ENCODE data around the gene CDC42. TPM values are rescaled to one million over a fixed set of nuclear protein-coding genes. Genes with fewer than 3 reads are reported as not detected.

CDC42 gene
- total and polyA plus RNA-seq, 9 of the 15 experiments (the other 6 are each of a cell fraction or from before 2014, with no cell fraction given): 186 to 398 (median 325) TPM

DNA sequence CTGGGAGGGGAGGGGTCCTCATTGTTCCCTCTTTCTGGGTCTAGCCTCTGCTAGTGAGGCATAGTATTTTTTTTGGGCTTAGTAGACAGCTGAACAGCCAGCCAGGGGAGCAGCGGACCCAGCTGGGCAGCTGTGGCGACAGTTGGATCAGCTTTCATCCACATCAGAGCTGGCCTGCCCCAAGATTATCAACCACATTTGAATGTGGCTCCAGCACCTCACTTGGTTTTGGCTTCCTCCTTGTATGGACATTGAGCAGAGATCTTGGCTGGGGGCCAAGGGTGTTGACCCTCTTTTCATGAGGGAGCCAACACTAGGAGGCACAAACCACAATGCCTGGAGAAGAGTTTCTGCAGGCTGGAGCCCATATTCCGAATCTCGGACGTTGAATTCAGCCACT is 65.3 kb downstream of the CDC42 start:
- ChIA-PET CTCF (ENCODE audit: low intra/inter-chr PET ratio) (no interaction called here), POLR2A (interaction anchor here (0.7 to 1.5 kb wide), 6 partner anchors 10 to 468 kb away, joined by 3 to 6 read pairs (median 4); no protein-coding TSS in a partner anchor)
- no peaks in the 10 kb centered on the region for H3K79me2 ChIP-seq (ENCODE audit: control insufficient read depth, insufficient read depth, low read length)
- DNase-seq (ENCODE audit: extremely low read depth in 1 of 4, low spot score in 3 of 4) (peak in 1 of 4 experiments; percentile 55), ATAC-seq (no peak), FAIRE-seq (peak; percentile 51)
- no peak overlapping the region for H3K27ac ChIP-seq (ENCODE audit: extremely low read depth, low read depth, low read length)
- H3K4me1 ChIP-seq (replicated peaks in 1 of 2; ENCODE audit: control insufficient read depth in 2 of 2, insufficient read depth in 2 of 2, low read length in 2 of 2): peaks cover 14 to 58% of the 10 kb centered on the region in 2 experiments
- no peaks in the 10 kb centered on the region for H3K9me3 ChIP-seq (replicated peaks; ENCODE audit: control insufficient read depth, insufficient read depth, low read depth, low read length)
- peak; percentile 64 for TF ChIP-seq NFIX (CRISPR knock-in tag; IDR thresholded peaks at IDR 0.05; ENCODE audit: low read depth)
- TF ChIP-seq CREB1 (IDR thresholded peaks at IDR 0.05): no peak
- TF ChIP-seq CREB1 (CRISPR knock-in tag; IDR thresholded peaks at IDR 0.05): no peak
- TF ChIP-seq, protein P1, sequence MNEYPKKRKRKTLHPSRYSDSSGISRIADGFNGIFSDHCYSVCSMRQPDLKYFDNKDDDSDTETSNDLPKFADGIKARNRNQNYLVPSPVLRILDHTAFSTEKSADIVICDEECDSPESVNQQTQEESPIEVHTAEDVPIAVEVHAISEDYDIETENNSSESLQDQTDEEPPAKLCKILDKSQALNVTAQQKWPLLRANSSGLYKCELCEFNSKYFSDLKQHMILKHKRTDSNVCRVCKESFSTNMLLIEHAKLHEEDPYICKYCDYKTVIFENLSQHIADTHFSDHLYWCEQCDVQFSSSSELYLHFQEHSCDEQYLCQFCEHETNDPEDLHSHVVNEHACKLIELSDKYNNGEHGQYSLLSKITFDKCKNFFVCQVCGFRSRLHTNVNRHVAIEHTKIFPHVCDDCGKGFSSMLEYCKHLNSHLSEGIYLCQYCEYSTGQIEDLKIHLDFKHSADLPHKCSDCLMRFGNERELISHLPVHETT (CRISPR knock-in tag; conservative IDR thresholded peaks at IDR 0.05 in 1 of 2, IDR thresholded peaks at IDR 0.05 in 1 of 2): no peak
- no peak for TF ChIP-seq ELF4 (CRISPR knock-in tag; IDR thresholded peaks at IDR 0.05)
- TF ChIP-seq NFIC (IDR thresholded peaks at IDR 0.05): peak; percentile 93
- TF ChIP-seq ARID4B (CRISPR knock-in tag; IDR thresholded peaks at IDR 0.05): 0 out of 2 replicates have a peak, but pooled peaks have one; percentile 44
- H3K9ac ChIP-seq (ENCODE audit: insufficient read depth in 1 of 2, low read depth in 2 of 2, low read length in 2 of 2): peak overlapping the region in 1 of 2 experiments; percentile 23; a peak in 1 of 4 replicates
- peaks cover 22% of the 10 kb centered on the region; the same call in 1 of the 3 replicates for H3K36me3 ChIP-seq (ENCODE audit: control insufficient read depth, insufficient read depth, low read length)
- H3K4me3 ChIP-seq: no peak overlapping the region
- WGBS (ENCODE audit: insufficient coverage, low coverage, missing lambda C conversion rate): 74% methylated on average over 5 of the region's 5 CpGs
- no peaks in the 10 kb centered on the region for H3K27me3 ChIP-seq (ENCODE audit: control insufficient read depth in 2 of 2, insufficient read depth in 2 of 2, low read length in 2 of 2)
- no TSS peak for BruUV-seq (replicated peaks)
- peaks cover 32% of the 10 kb centered on the region; the same call in 1 of the 2 replicates for H4K20me1 ChIP-seq (replicated peaks; ENCODE audit: control insufficient read depth, insufficient read depth, low read length)
- intact Hi-C loops (cut with micrococcal nuclease) (no loop called here), in situ Hi-C loops (cut with MboI) (no loop called here)
- H3K9me1 ChIP-seq (ENCODE audit: control insufficient read depth, insufficient read depth, low read length): peaks cover 4% of the 10 kb centered on the region
- H3K4me2 ChIP-seq (ENCODE audit: insufficient read depth, low read length): no peak overlapping the region
- no peak overlapping the region for H2AFZ ChIP-seq (ENCODE audit: low read depth, low read length)
